Stimulated activated CD8-positive, alpha-beta memory T cell treated with anti-CD3 and anti-CD28 coated beads, Interleukin-15, amount 100 ng/mL, for 24 hours (primary cell): ENCODE data around the gene WFIKKN2.
"Not testable (repeated sequence)": the region's sequence is repeated elsewhere in the genome, so short reads cannot be mapped to it uniquely, and the experiment has no call there.

Source experiments
- DNase-seq: peaks from one replicate; pipeline ENCODE4 v3.0.0-alpha.2; 2020; ENCODE audit warnings: low read depth

Gene WFIKKN2

DNA sequence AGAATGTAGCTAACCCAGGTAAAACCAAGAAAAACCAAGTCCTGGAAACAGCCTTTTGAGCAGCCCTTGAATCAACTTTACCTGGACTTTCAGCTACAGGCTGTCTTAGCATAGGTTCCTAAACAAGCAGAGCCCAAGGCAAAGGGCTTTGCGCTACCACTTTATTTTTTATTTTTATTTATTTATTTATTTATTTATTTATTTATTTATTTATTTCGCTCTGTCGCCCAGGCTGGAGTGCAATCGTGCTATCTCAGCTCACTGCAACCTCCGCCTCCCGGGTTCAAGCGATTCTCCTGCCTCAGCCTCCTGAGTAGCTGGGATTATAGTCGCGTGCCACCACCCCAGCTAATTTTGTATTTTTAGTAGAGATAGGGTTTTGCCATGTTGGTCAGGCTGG is 41.7 kb downstream of the WFIKKN2 start:
- not testable (repeated sequence) for DNase-seq

DNA sequence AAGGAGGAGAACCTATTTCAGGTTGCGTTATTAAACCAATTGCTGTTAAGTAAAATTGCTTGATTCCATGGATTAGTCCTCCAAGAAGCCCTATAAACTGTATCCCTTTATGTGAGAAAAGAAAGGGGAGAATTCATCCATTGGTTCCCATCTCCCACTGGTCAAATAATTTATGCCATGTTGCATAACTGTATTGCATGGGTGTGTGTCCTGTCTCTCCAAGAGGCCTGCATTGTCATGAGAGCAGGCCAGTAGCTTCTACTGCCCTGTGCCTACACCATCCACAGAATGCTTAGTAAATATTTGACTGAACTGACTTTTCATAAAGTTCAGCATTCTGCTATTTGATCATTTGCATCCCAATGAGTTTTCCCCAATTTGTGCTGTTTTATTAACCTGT is 42.5 kb downstream of the WFIKKN2 start:
- DNase-seq = no peak

DNA sequence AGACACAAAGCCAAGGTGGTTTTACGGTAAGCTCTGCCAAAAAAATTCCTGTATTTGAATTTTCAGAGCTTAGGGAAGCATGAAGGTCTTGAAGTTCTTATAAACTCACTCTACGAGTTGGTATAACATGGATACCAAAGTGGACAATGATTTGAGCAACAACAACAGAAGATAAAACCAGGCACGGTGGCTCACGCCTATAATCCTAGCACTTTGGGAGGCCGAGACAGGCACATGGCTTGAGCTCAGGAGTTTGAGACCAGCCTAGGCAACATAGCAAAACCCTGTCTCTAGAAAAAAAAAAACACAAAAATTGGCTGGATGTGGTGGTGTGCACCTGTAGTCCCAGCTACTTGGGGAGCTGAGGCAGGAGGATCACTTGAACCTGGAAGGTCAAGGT is 43.7 kb downstream of the WFIKKN2 start:
- no peak for DNase-seq

DNA sequence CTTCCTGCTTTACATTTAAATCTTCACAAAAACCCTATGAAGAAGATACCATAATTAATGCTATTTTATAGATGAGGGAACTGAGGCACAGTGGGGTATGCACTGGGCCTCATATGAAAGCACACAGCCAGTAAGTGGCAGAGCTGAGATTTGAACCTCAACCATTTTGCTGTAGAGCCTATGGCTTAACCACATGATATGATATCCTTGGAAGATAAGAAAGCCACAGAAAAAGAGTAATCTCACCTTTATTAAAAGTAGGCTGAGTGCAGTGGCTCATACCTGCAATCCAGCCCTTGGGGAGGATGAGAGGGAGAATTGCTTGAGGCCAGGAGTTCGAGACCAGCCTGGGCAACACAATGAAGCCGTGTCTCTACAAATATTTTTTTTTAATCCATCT is 45.8 kb downstream of the WFIKKN2 start:
- DNase-seq = no peak

DNA sequence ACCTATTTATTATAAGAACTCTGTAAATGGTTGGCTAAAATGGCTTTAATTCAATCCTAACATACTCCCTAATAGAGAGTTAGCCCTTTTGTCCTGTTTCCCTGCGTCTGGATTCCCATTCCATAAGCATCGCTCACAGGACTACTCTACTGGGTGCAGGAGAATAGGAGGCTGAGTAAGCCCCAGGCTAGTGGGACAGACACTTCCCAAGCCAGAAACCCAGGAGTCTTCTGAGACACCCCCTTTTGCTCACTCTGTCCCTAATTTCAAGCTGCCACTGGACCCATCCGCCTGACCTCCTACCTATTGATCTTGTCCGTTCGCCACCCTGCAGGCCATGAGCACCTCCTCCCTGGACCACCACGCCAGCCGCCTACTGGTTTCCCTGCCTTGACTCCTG is 47.5 kb downstream of the WFIKKN2 start:
- DNase-seq = no peak

DNA sequence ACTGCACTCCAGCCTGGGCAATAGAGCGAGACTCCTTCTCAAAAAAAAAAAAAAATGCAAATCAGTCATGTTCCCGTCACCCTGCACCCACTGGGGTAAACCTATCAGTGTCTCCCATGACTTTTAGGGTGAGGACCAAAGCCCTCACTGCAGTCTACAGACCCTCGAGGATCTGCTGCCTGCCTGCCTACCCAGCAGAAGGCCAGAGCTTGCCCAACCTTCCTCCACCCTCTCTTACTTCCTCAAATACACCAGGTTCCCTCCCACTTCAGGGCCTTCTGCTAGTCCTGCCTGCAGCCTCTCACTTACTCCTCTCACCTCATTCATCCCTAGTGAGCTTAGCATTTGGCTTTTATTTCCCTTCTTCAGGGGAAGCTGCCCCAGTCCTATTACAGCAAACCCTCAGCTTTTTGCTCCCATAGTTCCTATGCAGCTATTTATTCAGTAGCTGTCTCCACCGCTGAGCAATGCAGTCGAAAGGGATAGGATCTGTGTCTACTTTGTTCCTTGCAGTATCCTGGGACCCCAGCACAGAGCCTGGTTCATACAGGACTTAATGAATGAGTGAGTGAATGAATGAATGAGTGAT is 48.6 kb downstream of the WFIKKN2 start:
- DNase-seq = no peak

DNA sequence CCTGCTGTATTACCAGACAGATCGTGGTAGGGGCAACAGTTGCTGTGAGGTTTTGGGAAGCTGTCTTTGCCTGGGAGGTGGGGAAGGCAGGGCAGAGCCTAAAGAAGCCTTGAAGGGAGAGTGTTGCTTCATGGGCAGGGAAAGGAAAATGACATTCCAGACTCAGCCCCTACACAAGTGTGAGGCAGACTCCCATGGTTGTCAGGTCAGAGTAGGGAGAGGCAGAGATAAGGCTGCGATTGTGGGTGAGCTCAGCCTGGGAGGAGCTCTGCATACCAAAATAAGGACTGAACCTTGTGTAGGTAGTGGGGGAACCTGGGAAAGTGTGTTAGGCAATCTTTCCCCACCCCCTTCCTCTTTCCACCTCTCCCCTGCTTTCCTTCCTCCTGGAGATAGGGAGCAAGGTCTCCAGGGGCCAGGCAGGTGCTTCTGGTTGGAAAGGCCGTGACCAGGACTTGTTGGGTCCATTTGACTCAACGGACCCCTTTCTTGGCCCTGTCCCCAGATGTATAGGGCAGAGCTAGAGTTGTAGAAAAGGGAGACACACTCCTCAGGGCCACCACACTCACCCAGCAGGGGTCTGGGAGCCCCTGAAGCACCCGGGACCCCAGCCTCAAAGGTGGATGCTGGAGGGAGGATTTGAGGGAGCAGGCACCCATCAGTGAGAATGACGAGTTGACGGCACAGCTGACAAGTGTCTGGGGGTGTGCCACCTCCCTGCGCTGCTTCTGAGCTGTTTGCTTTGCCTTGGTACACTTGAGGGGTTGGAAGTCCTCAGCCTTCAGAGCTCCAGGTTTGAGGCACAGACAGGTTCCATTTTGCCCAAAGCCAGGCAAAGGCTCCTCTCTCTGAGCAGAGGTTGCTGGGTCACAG is 49.3 kb downstream of the WFIKKN2 start:
- DNase-seq = no peak

DNA sequence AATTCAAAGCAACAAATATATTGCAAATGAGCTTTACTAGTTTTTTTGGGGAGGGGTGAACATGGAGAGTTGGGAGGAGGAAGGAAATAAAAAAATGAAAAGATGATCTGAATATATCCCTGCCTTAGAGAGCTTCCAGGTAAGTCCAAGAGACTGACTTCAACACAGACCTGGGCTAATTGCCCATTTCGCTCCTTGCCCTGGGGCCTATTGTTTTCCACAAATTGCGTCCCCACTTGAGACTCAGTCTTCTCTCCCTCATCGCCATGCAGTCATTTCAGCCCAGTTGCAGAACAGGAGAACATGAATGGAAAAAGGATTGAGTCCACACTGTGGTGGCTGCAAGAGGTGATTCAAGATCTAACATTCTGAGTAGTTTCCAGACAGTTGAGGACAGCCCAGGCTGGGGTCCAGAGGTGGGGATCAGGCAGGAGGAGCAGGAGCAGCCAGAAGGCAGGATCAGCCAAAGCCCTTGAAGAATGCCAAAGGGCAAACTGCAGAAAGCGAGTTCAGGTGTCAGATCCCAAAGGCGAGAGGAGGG is 52.4 kb downstream of the WFIKKN2 start:
- no peak for DNase-seq

DNA sequence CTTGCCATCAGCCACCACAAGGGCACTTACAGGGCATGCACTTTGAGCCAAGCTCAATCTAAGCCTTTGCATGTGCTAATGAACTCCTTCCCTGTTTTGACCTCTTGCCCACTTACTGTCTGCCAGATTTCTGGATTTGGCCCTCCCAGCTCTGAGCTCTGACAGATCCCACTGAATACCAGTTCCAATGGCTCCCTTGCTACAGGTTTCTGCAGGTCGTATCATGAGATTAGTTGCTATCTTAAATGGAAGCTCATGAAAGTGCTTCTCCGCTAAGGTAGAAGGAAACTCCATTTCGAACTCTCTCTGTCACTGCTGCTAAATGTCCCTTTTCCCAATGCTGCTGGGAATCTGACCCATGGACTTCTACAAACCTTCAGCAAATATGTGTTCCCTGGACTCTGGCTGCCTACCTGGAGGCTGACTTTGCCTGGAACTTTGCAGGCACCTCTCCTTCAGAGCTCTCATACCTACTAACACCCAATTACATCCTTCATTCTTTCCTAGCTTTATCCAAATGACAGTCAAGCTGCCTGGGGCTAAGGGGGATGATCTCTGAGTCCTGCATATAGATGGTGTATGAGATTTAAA is 54.2 kb downstream of the WFIKKN2 start:
- no peak for DNase-seq

DNA sequence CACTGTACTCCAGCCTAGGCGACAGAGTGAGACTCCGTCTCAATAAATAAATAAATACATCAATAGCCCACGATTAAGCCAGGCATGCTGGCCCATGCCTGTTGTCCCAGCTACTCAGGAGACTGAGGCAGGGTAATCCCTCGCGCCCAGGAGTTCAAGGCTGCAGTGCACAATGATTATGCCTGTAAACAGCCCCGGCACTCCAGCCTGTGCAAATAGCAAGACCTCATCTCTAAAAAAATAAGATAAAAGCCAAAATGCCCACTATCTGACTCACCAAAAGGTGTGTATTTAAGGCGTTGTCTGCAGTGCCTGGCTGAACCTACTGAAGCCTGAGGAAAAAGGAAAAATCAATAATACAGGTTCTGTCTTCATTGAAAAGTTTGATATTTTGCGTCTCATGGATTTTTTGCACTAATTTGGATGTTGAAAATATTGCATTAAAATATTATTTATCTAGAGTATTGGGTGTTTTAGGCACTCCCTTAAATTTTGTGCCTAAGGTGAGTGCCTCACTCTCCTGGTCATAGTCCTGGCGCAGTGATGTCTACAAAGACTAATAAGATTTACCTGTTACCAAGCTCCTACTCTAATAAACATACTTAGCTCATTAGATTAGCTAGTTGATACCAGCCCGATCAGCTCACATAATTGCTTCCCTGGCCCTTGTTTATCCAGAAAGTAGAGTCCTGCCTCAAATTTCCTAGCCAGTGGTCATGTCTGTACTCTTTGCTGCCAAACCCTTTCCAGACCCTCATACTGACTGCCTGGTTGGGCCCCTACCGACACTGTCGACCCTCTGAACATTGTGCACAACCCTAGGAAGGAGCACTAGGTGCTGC is 55.5 kb downstream of the WFIKKN2 start:
- DNase-seq = no peak

DNA sequence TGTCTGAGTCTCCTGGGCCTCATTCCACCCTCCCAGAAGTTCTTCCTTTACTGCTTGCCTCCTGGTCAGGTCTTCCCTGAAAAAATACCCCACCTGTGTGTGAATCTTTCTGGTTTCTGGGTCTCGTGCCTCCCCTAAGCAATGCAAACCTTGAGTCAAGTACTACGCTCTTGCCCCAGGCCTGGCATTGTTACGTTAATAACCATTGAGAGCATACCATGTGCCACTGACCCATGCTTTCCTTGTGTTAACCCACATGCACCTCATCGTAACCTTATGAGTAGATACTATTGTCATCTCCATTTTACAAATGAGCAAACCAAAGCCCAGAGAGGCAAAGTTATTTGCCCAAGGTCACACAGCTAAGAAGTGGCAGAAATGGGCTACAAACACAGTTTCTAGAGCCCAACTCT is 56.2 kb downstream of the WFIKKN2 start:
- no peak for DNase-seq
